CD4-positive, alpha-beta T cell (primary cell): ENCODE measurements around the gene PPP5C. TPM values are rescaled to one million over a fixed set of nuclear protein-coding genes. Genes with fewer than 3 reads are reported as not detected.

Experiments
- ATAC-seq: fragments of 200-7000 bp; cut with Tn5 transposase; one replicate; pipeline ENCODE4 v1.10.0; 2022; ENCODE audit warnings: mild to moderate bottlenecking; ENCODE audit not compliant: poor library complexity
- CTCF ChIA-PET: fragments of 350-600 bp; sonication (Branson Sonifier 250); formaldehyde crosslinking; loops from one replicate; lab custom pipeline; 2021; ENCODE audit warnings: antibody characterized with exemption, inconsistent platforms; lab: Charles Lee
- POLR2A ChIA-PET: fragments of 350-600 bp; sonication (Branson Sonifier 250); formaldehyde crosslinking; loops from one replicate; lab custom pipeline; 2021; ENCODE audit warnings: antibody characterized with exemption, inconsistent platforms; lab: Charles Lee
- DNase-seq, 14 experiments: peaks; one replicate each; pipeline ENCODE4 v3.0.0-alpha.2; 2013 to 2020; ENCODE audit warnings: mixed read lengths in 2 of 14
- H3K27ac ChIP-seq, 2 donors: one replicate each; pipeline versions ENCODE4 v1.5.1 to v1.7.0; 2013; ENCODE audit warnings: low read length in 2 of 2, low read depth in 1 of 2, mild to moderate bottlenecking in 1 of 2
- H3K27me3 ChIP-seq, 2 experiments: 1 replicate in 1 of 2; 2 replicates in 1 of 2; pipeline versions ENCODE4 v1.6.1 to v1.7.0; 2013; ENCODE audit warnings: low read length in 2 of 2, control low read depth in 1 of 2, mild to moderate bottlenecking in 1 of 2, moderate library complexity in 1 of 2; ENCODE audit not compliant: insufficient read depth in 2 of 2, control insufficient read depth in 1 of 2
- H3K36me3 ChIP-seq: one replicate; pipeline ENCODE4 v1.6.1; 2013; ENCODE audit warnings: low read length, control low read depth; ENCODE audit not compliant: insufficient read depth
- H3K4me1 ChIP-seq: one replicate; pipeline ENCODE4 v1.6.1; 2013; ENCODE audit warnings: low read length, control low read depth; ENCODE audit not compliant: insufficient read depth
- H3K4me3 ChIP-seq: one replicate; pipeline ENCODE4 v1.5.1; 2013; ENCODE audit warnings: mild to moderate bottlenecking, low read length, moderate library complexity
- H3K9me3 ChIP-seq, 2 experiments: 1 replicate in 1 of 2; 2 replicates in 1 of 2; pipeline versions ENCODE4 v1.6.1 to v1.7.0; 2013; ENCODE audit warnings: low read length in 2 of 2, mild to moderate bottlenecking in 2 of 2, control low read depth in 1 of 2, moderate library complexity in 1 of 2; ENCODE audit not compliant: control insufficient read depth in 1 of 2, insufficient read depth in 1 of 2
- H3K27ac Mint-ChIP-seq: one replicate; pipeline ENCODE4 v1.8.0; 2020; ENCODE audit warnings: mixed read lengths
- H3K27me3 Mint-ChIP-seq: one replicate; pipeline ENCODE4 v1.8.0; 2021; ENCODE audit warnings: mixed read lengths
- H3K36me3 Mint-ChIP-seq: one replicate; pipeline ENCODE4 v1.8.0; 2021; ENCODE audit warnings: low read depth, mixed read lengths
- H3K4me1 Mint-ChIP-seq: one replicate; pipeline ENCODE4 v1.8.0; 2021; ENCODE audit warnings: low read depth, mixed read lengths
- H3K4me3 Mint-ChIP-seq: one replicate; pipeline ENCODE4 v1.8.0; 2020; ENCODE audit warnings: mild to moderate bottlenecking, mixed read lengths
- H3K9me3 Mint-ChIP-seq: one replicate; pipeline ENCODE4 v1.8.0; 2020; ENCODE audit warnings: mixed read lengths
- intact Hi-C, 2 experiments: fragments of 100-400 bp; cut with DNase I in 1 of 2; cut with micrococcal nuclease in 1 of 2; formaldehyde crosslinking; loops; one replicate each; pipeline versions ENCODE4 v1.15.1 to v1.9.0; 2023 to 2025; cut with DNase I, micrococcal nuclease
- total RNA-seq, 174 experiments: library from RNA in 2 of 174; stranded (reverse) in 2 of 174; gene quantifications; one replicate each; pipeline ENCODE4 v1.2.3 and lab custom pipeline; 2021 to 2026
- TF ChIP-seq, protein P1 (sequence below): fragments of 200-600 bp; IDR thresholded peaks from one replicate; pipeline ENCODE4 v1.8.0; 2022; ENCODE audit warnings: antibody characterized with exemption, mild to moderate bottlenecking

The PPP5C gene
- total RNA-seq, 2 experiments from 2014 or later, result 18.9 to 20.2 TPM

DNA sequence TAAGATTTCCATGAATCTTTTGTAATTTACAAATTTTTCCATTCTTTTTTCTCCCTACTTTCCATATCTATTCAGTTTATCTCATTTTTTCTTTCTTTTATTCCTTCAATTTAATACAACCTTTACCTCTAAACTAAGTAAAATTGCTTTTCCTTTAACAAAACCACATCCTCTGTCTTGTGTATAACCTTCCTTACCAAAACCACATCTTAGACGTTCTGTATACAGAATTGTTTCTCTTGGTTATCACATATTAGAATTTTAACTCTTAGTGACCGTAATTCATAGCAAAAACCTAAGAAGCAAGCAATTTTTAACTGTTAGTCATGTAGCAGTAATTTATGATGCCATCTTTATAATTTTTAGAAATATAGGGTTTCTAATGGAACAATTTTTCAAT lies 15.0 kb downstream of the PPP5C start:
- Mint-ChIP-seq H3K9me3 (no peaks in the 10 kb centered on the region), H3K27me3 (no peaks in the 10 kb centered on the region), H3K36me3 (peaks cover 57% of the 10 kb centered on the region), H3K27ac (peak overlapping the region; percentile 3), H3K4me1 (peaks cover 47% of the 10 kb centered on the region), H3K4me3 (peak overlapping the region; percentile 81)
- intact Hi-C loops, result no loop called here
- Histone ChIP-seq H3K27me3 (no peaks in the 10 kb centered on the region), H3K4me3 (peak overlapping the region; percentile 25), H3K9me3 (no peaks in the 10 kb centered on the region), H3K27ac (no peak overlapping the region), H3K4me1 (peaks cover 14% of the 10 kb centered on the region), H3K36me3 (peaks cover 34% of the 10 kb centered on the region)
- ATAC-seq, result peak; percentile 89
- TF ChIP-seq, protein P1, sequence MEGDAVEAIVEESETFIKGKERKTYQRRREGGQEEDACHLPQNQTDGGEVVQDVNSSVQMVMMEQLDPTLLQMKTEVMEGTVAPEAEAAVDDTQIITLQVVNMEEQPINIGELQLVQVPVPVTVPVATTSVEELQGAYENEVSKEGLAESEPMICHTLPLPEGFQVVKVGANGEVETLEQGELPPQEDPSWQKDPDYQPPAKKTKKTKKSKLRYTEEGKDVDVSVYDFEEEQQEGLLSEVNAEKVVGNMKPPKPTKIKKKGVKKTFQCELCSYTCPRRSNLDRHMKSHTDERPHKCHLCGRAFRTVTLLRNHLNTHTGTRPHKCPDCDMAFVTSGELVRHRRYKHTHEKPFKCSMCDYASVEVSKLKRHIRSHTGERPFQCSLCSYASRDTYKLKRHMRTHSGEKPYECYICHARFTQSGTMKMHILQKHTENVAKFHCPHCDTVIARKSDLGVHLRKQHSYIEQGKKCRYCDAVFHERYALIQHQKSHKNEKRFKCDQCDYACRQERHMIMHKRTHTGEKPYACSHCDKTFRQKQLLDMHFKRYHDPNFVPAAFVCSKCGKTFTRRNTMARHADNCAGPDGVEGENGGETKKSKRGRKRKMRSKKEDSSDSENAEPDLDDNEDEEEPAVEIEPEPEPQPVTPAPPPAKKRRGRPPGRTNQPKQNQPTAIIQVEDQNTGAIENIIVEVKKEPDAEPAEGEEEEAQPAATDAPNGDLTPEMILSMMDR, result no peak
- ChIA-PET POLR2A (interaction anchor here (0.9 kb wide), 2 partner anchors 11 to 15 kb away, joined by 3 read pairs; partner anchors contain the start of gene PPP5C), CTCF (no interaction called here)
- DNase-seq, result peak in 3 of 14 experiments; percentile 49 to 84 (median 59)

DNA sequence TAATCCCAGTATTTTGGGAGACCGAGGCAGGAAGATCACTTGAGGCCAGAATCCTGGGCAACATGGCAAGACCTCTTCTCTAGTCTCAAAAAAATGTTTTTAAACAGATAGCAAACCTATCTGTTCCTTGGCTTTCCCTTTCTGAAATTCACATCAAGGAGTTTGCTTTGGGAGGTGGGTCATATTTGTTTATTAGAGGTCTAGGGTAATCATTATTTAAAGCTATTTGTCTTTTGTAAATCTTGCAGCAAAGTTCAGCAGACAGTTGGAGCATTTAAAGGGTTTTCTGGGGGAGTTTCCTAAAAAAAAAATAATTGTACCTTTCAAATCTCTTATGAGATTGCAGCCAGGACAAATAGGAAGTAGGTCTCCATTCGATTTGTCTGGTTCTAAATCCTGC lies 17.5 kb downstream of the PPP5C start:
- intact Hi-C loops, result no loop called here
- H3K36me3 Mint-ChIP-seq, result peaks cover 47% of the 10 kb centered on the region
- TF ChIP-seq, protein P1, result no peak
- DNase-seq (no peak), ATAC-seq (no peak)
- H3K27me3 Mint-ChIP-seq, result no peaks in the 10 kb centered on the region
- Histone ChIP-seq H3K36me3 (peaks cover 38% of the 10 kb centered on the region), H3K4me3 (no peak overlapping the region), H3K27me3 (no peaks in the 10 kb centered on the region), H3K27ac (no peak overlapping the region), H3K9me3 (no peaks in the 10 kb centered on the region), H3K4me1 (peaks cover 14% of the 10 kb centered on the region)
- H3K9me3 Mint-ChIP-seq, result no peaks in the 10 kb centered on the region
- peaks cover 32% of the 10 kb centered on the region for H3K4me1 Mint-ChIP-seq
- ChIA-PET CTCF (interaction anchor here (0.6 to 0.7 kb wide), 3 partner anchors 10 to 31 kb away, joined by 3 to 4 read pairs (median 3); partner anchors contain the start of gene PPP5C), POLR2A (interaction anchor here (1.0 kb wide), 1 partner anchor 13 kb away, joined by 3 read pairs; no protein-coding TSS in a partner anchor)
- no peak overlapping the region for H3K27ac Mint-ChIP-seq
- no peak overlapping the region for H3K4me3 Mint-ChIP-seq

DNA sequence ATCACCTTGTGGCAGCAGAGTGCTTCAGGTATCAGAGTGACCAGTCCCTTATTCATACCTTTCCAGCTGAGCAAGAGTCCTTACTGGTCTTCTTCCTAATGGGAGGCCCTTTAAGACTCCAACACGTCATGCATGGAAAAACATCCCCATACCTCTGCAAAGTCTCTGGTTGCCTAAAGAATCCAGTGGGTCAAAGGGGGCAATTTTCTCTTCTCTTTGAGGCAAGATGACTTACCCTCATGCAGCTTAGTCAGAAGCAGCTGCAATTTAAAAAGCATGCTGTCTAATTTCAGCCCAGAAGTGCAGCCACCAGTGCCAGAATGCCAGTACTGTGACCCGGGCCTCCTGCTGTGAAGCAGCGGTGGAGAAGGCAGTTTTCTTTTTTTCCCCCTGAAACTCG lies 18.7 kb downstream of the PPP5C start:
- DNase-seq (no peak), ATAC-seq (no peak)
- Mint-ChIP-seq H3K36me3 (peaks cover 47% of the 10 kb centered on the region), H3K27ac (no peak overlapping the region), H3K27me3 (no peaks in the 10 kb centered on the region), H3K4me1 (peaks cover 29% of the 10 kb centered on the region), H3K9me3 (no peaks in the 10 kb centered on the region), H3K4me3 (no peak overlapping the region)
- ChIA-PET POLR2A (no interaction called here), CTCF (no interaction called here)
- intact Hi-C loops, result no loop called here
- no peak overlapping the region for H3K27ac ChIP-seq
- H3K27me3 ChIP-seq, result no peaks in the 10 kb centered on the region
- peaks cover 10% of the 10 kb centered on the region for H3K4me1 ChIP-seq
- H3K36me3 ChIP-seq, result peaks cover 40% of the 10 kb centered on the region
- H3K4me3 ChIP-seq, result no peak overlapping the region
- TF ChIP-seq, protein P1, result no peak
- H3K9me3 ChIP-seq, result no peaks in the 10 kb centered on the region
